HCT116 (cell line): ENCODE measurements around the gene RTL10. TPM values are rescaled to one million over a fixed set of nuclear protein-coding genes. Genes with fewer than 3 reads are reported as not detected.

Source experiments
- ATAC-seq: fragments of 200-7000 bp; cut with Tn5 transposase; 2 replicates; pipeline ENCODE4 v1.9.1; 2020; ENCODE audit warnings: mild to moderate bottlenecking, moderate library complexity
- BruUV-seq: library from RNA; stranded (reverse); fragments of 400-500 nt; replicated peaks from 2 replicates; lab custom pipeline; 2021; lab: Mats Ljungman, UMichigan
- CTCF ChIA-PET: fragments of 300-600 bp; sonication (Branson Sonifier 250); formaldehyde crosslinking; loops from one replicate; lab custom pipeline; 2021; ENCODE audit warnings: antibody characterized with exemption; lab: Charles Lee
- POLR2A ChIA-PET: fragments of 300-600, 350-600 bp; sonication (Branson Sonifier 250); formaldehyde crosslinking; loops from one replicate; lab custom pipeline; 2021; ENCODE audit warnings: antibody characterized with exemption; lab: Charles Lee
- RAD21 ChIA-PET, 2 experiments: fragments of 300-600 bp; sonication (Branson Sonifier 250); formaldehyde crosslinking; loops; one replicate each; lab custom pipeline; 2023; ENCODE audit warnings: low total read pairs in 2 of 2; ENCODE audit not compliant: uncharacterized antibody in 2 of 2, unreplicated experiment in 2 of 2, low non-redundant PET in 1 of 2; lab: Charles Lee
- DNase-seq: peaks from one replicate; pipeline ENCODE4 v3.0.0-alpha.2; 2010; ENCODE audit warnings: low read depth, low spot score
- H2AFZ ChIP-seq: fragments of 200-600 bp; shearing (Covaris generic), sonication (generic); 2 replicates; pipeline ENCODE4 v1.6.1; 2017; ENCODE audit warnings: low read depth, mixed run types, mixed read lengths, antibody characterized with exemption, low read length; ENCODE audit not compliant: poor library complexity, severe bottlenecking
- H3K27ac ChIP-seq: 2 replicates; pipeline ENCODE4 v1.5.1; 2012; ENCODE audit warnings: low read depth, low read length
- H3K27me3 ChIP-seq: fragments of 200-600 bp; sonication (generic); 2 replicates; pipeline ENCODE4 v1.6.1; 2016; ENCODE audit warnings: mixed run types, low read length, mixed read lengths; ENCODE audit not compliant: insufficient read depth
- H3K36me3 ChIP-seq, 2 experiments: fragments of 200-500 bp in 1 of 2; fragments of 200-600 bp in 1 of 2; sonication (Bioruptor generic) in 1 of 2; sonication (generic) in 1 of 2; 2 replicates each; pipeline versions ENCODE4 v1.5.1 to v1.6.1; 2014 to 2016; ENCODE audit warnings: low read length in 2 of 2, inconsistent platforms in 1 of 2, mixed read lengths in 1 of 2, mixed run types in 1 of 2; ENCODE audit not compliant: insufficient read depth in 2 of 2, control insufficient read depth in 1 of 2
- H3K4me1 ChIP-seq, 2 experiments: fragments of 200-600 bp in 1 of 2; sonication (generic) in 1 of 2; 2 replicates each; pipeline versions ENCODE4 v1.5.1 to v1.6.1; 2012 to 2017; ENCODE audit warnings: low read length in 2 of 2, inconsistent platforms in 1 of 2, mild to moderate bottlenecking in 1 of 2, mixed read lengths in 1 of 2, mixed run types in 1 of 2, moderate library complexity in 1 of 2; ENCODE audit not compliant: insufficient read depth in 2 of 2, control insufficient read depth in 1 of 2
- H3K4me2 ChIP-seq: fragments of 200-600 bp; sonication (generic); 2 replicates; pipeline ENCODE4 v1.6.1; 2017; ENCODE audit warnings: mixed run types, low read length, mixed read lengths
- H3K4me3 ChIP-seq, 2 experiments: fragments of 200-600 bp in 1 of 2; sonication (generic) in 1 of 2; replicated peaks in 1 of 2; 2 replicates each; pipeline ENCODE4 v1.5.1; 2011 to 2016; ENCODE audit warnings: low read length in 2 of 2, control low read depth in 1 of 2, low read depth in 1 of 2, mild to moderate bottlenecking in 1 of 2, mixed read lengths in 1 of 2, mixed run types in 1 of 2
- H3K79me2 ChIP-seq: fragments of 200-600 bp; sonication (generic); 2 replicates; pipeline ENCODE4 v1.6.1; 2017; ENCODE audit warnings: mild to moderate bottlenecking, mixed run types, low read length, moderate library complexity, mixed read lengths; ENCODE audit not compliant: insufficient read depth
- H3K9ac ChIP-seq: fragments of 200-600 bp; sonication (generic); 2 replicates; pipeline ENCODE4 v1.6.1; 2016; ENCODE audit warnings: low read length, mixed read lengths
- H3K9me2 ChIP-seq: fragments of 200-600 bp; sonication (generic), shearing (Covaris generic); 2 replicates; pipeline ENCODE4 v1.6.1; 2017; ENCODE audit warnings: mixed run types, mild to moderate bottlenecking, moderate library complexity; ENCODE audit not compliant: insufficient read depth
- H3K9me3 ChIP-seq, 2 experiments: fragments of 200-500 bp in 1 of 2; fragments of 200-600 bp in 1 of 2; sonication (Bioruptor generic) in 1 of 2; sonication (generic) in 1 of 2; 2 replicates each; pipeline ENCODE4 v1.6.1; 2014 to 2017; ENCODE audit warnings: low read length in 2 of 2, mixed read lengths in 2 of 2, inconsistent platforms in 1 of 2, low read depth in 1 of 2, mild to moderate bottlenecking in 1 of 2, mixed run types in 1 of 2, moderate library complexity in 1 of 2; ENCODE audit not compliant: control insufficient read depth in 1 of 2, insufficient read depth in 1 of 2
- H4K20me1 ChIP-seq: fragments of 200-600 bp; sonication (generic), shearing (Covaris generic); 2 replicates; pipeline ENCODE4 v1.6.1; 2017; ENCODE audit warnings: mixed run types, mild to moderate bottlenecking, moderate library complexity; ENCODE audit not compliant: insufficient read depth
- CBX3 ChIP-seq: IDR thresholded peaks from 2 replicates; pipeline ENCODE4 v1.6.1; 2012; ENCODE audit warnings: low read depth
- FOSL1 ChIP-seq: IDR thresholded peaks from 2 replicates; pipeline ENCODE4 v1.6.1; 2012; ENCODE audit warnings: low read depth
- POLR2AphosphoS5 ChIP-seq: IDR thresholded peaks from 2 replicates; pipeline ENCODE4 v1.6.1; 2011; ENCODE audit warnings: mild to moderate bottlenecking, low read depth, low read length, moderate library complexity
- SP1 ChIP-seq: IDR thresholded peaks from 2 replicates; pipeline ENCODE4 v1.6.1; 2012; ENCODE audit warnings: low read depth
- SRF ChIP-seq: IDR thresholded peaks from 2 replicates; pipeline ENCODE4 v1.6.1; 2012; ENCODE audit warnings: low read depth
- TCF7L2 ChIP-seq: IDR thresholded peaks from 2 replicates; pipeline ENCODE4 v1.7.0; 2011; ENCODE audit warnings: borderline replicate concordance, inconsistent platforms; ENCODE audit not compliant: insufficient read depth, insufficient read length; ENCODE audit errors: extremely low read depth
- YY1 ChIP-seq: IDR thresholded peaks from 2 replicates; pipeline ENCODE4 v1.6.1; 2011; ENCODE audit warnings: low read length, low read depth, moderate library complexity, mild to moderate bottlenecking; ENCODE audit not compliant: insufficient replicate concordance; ENCODE audit errors: extremely low read depth
- ZNF274 ChIP-seq: fragments of 200-500 bp; sonication (Bioruptor generic); IDR thresholded peaks from 2 replicates; pipeline ENCODE4 v1.6.1; 2014; ENCODE audit warnings: mild to moderate bottlenecking, low read depth, low read length, inconsistent platforms
- intact Hi-C: fragments of 100-400 bp; cut with micrococcal nuclease; formaldehyde crosslinking; loops from 2 replicates; pipeline ENCODE4 v1.10.0; 2022
- total RNA-seq: library from RNA; stranded (reverse); gene quantifications from one replicate; pipeline ENCODE4 v1.2.1, GENCODE V29; 2021; ENCODE audit not compliant: unreplicated experiment
- TF ChIP-seq, protein P1 (sequence below): IDR thresholded peaks from 2 replicates; pipeline ENCODE4 v1.6.1; 2011; ENCODE audit warnings: mild to moderate bottlenecking, low read length, moderate library complexity; ENCODE audit not compliant: insufficient replicate concordance; ENCODE audit errors: extremely low read depth
- TF ChIP-seq, protein P2 (sequence below): IDR thresholded peaks from 2 replicates; pipeline ENCODE4 v1.6.1; 2012
- TF ChIP-seq, protein P3 (sequence below), 3 experiments: fragments of 200-600 bp in 1 of 3; sonication (generic) in 1 of 3; IDR thresholded peaks in 2 of 3; conservative IDR thresholded peaks in 1 of 3; 2 replicates each; pipeline ENCODE4 v1.5.1; 2012 to 2017; ENCODE audit warnings: low read depth in 2 of 3, low read length in 2 of 3, antibody characterized with exemption in 1 of 3, borderline replicate concordance in 1 of 3, control low read depth in 1 of 3, mild to moderate bottlenecking in 1 of 3, mixed read lengths in 1 of 3, mixed run types in 1 of 3, moderate library complexity in 1 of 3; ENCODE audit not compliant: insufficient read depth in 1 of 3

RTL10 gene
- total RNA-seq, 1 experiment from 2014 or later: 24.6 TPM

DNA sequence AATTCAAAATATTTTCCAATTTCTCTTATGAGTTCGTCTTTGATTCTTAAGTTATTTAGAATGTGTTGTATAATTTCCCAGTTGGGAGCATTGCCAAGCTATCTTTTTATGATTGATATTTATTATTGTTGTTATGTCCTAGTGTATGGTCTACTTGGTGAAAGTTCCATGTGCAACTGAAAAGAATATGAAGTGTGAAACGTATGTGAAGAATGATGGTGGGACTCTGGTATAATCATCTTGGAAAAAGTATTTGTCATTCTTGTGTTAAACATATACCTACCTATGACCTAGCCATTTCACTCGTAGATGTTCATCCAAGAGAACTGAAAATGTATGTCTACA lies 12.0 kb upstream of the RTL10 start:
- no peak overlapping the region for H3K27ac ChIP-seq
- no peaks in the 10 kb centered on the region for H3K36me3 ChIP-seq
- H3K9me2 ChIP-seq: no peaks in the 10 kb centered on the region
- POLR2A ChIA-PET: interaction anchor here (1.5 kb wide), 1 partner anchor 11 kb away, joined by 6 read pairs; no protein-coding TSS in a partner anchor
- BruUV-seq: no TSS peak
- CTCF ChIA-PET: no interaction called here
- H2AFZ ChIP-seq: no peak overlapping the region
- H3K9me3 ChIP-seq: no peaks in the 10 kb centered on the region
- intact Hi-C loops: no loop called here
- no peak for DNase-seq
- H3K4me2 ChIP-seq: no peak overlapping the region
- TF ChIP-seq SP1: no peak
- TF ChIP-seq SRF: no peak
- TF ChIP-seq TCF7L2: no peak
- no peak for TF ChIP-seq FOSL1
- no peak for TF ChIP-seq CBX3
- no peak for TF ChIP-seq POLR2AphosphoS5
- TF ChIP-seq, protein P1, sequence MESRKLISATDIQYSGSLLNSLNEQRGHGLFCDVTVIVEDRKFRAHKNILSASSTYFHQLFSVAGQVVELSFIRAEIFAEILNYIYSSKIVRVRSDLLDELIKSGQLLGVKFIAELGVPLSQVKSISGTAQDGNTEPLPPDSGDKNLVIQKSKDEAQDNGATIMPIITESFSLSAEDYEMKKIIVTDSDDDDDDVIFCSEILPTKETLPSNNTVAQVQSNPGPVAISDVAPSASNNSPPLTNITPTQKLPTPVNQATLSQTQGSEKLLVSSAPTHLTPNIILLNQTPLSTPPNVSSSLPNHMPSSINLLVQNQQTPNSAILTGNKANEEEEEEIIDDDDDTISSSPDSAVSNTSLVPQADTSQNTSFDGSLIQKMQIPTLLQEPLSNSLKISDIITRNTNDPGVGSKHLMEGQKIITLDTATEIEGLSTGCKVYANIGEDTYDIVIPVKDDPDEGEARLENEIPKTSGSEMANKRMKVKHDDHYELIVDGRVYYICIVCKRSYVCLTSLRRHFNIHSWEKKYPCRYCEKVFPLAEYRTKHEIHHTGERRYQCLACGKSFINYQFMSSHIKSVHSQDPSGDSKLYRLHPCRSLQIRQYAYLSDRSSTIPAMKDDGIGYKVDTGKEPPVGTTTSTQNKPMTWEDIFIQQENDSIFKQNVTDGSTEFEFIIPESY: no peak
- TF ChIP-seq ZNF274: no peak
- TF ChIP-seq, protein P2, sequence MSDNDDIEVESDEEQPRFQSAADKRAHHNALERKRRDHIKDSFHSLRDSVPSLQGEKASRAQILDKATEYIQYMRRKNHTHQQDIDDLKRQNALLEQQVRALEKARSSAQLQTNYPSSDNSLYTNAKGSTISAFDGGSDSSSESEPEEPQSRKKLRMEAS: no peak
- TF ChIP-seq, protein P3, sequence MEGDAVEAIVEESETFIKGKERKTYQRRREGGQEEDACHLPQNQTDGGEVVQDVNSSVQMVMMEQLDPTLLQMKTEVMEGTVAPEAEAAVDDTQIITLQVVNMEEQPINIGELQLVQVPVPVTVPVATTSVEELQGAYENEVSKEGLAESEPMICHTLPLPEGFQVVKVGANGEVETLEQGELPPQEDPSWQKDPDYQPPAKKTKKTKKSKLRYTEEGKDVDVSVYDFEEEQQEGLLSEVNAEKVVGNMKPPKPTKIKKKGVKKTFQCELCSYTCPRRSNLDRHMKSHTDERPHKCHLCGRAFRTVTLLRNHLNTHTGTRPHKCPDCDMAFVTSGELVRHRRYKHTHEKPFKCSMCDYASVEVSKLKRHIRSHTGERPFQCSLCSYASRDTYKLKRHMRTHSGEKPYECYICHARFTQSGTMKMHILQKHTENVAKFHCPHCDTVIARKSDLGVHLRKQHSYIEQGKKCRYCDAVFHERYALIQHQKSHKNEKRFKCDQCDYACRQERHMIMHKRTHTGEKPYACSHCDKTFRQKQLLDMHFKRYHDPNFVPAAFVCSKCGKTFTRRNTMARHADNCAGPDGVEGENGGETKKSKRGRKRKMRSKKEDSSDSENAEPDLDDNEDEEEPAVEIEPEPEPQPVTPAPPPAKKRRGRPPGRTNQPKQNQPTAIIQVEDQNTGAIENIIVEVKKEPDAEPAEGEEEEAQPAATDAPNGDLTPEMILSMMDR (IDR thresholded peaks at IDR 0.05 in 2 of 3, conservative IDR thresholded peaks at IDR 0.05 in 1 of 3; ENCODE audit: borderline replicate concordance in 1 of 3, insufficient read depth in 1 of 3, low read depth in 2 of 3, low read length in 2 of 3): no peak
- TF ChIP-seq YY1: no peak
- TF ChIP-seq, all 23 proteins: peak for 0
- Histone ChIP-seq H3K4me1 (no peaks in the 10 kb centered on the region), H3K79me2 (no peaks in the 10 kb centered on the region), H3K27me3 (no peaks in the 10 kb centered on the region), H3K4me3 (no peak overlapping the region), H4K20me1 (no peaks in the 10 kb centered on the region), H3K9ac (no peak overlapping the region)
- RAD21 ChIA-PET: interaction anchor here in 1 of 2 experiments (0.6 kb wide), 1 partner anchor 137 kb away, joined by 3 read pairs; no protein-coding TSS in a partner anchor
- ATAC-seq: no peak
